GM21576 (cell line): ENCODE results near the gene ACP2.
"Not testable (repeated sequence)": the region's sequence is repeated elsewhere in the genome, so short reads cannot be mapped to it uniquely, and the experiment has no call there.

ENCODE experiments used
- ATAC-seq: cut with Tn5 transposase; IDR thresholded peaks from one replicate; pipeline ENCODE4 v1.9.1; 2021; ENCODE audit warnings: mild to moderate bottlenecking, moderate library complexity; ENCODE audit not compliant: unreplicated experiment

Gene ACP2

DNA sequence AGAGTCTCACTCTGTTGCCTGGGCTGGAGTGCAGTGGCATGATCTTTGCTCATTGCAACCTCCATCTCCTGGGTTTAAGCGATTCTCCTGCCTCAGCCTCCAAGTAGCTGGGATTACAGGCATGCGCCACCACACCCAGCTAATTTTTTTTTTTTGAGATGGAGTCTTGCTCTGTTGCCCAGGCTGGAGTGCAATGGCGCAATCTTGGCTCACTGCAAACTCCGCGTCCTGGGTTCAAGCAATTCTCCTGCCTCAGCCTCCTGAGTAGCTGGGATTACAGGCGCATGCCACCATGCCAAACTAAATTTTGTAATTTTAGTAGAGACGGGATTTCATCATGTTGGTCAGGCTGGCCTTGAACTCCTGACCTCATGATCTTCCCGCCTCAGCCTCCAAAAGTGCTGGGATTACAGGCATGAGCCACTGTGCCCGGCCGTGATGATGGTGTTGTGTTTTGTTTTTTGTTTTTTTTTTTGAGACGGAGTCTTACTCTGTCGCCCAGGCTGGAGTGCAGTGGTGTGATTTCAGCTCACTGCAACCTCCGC is 40.5 kb downstream of the ACP2 start:
- ATAC-seq, result not testable (repeated sequence)

DNA sequence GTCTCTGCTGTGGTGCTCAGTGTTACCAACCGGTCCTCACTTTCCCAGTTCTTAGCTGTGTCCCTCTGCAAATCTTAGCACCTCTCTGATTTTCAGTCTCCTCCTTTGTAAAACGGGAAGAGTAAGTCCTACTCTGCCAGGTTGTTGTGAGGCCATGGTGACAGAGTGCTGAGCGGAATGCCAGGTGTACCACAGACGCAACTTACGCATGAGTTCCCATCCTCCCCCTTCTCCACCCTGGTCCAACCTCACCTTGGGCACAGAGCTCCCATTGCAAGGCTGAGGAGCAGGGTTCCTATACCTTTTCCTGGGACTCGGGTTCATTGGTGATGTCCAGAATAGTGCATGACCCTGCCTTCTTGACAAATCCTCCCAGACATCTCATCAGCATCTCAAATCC is 41.2 kb downstream of the ACP2 start:
- ATAC-seq, result no peak

DNA sequence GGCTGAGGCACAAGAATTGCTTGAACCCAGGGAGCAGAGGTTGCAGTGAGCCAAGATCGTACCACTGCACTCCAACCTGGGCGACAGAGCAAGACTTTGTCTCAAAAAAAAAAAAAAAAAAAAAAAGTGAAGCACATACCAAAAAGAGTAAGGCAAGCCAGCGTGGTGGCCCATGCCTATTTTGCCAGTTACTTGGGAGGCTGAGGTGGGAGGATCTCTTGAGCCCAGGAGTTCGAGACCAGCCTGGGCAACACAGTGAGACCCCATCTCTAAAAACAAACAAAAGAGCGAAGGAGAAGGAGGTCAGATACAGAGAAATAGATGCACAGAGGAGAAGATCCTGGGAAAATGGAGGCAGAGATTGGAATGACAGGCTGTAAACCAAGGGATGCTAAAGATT is 42.0 kb downstream of the ACP2 start:
- ATAC-seq, result not testable (repeated sequence)

DNA sequence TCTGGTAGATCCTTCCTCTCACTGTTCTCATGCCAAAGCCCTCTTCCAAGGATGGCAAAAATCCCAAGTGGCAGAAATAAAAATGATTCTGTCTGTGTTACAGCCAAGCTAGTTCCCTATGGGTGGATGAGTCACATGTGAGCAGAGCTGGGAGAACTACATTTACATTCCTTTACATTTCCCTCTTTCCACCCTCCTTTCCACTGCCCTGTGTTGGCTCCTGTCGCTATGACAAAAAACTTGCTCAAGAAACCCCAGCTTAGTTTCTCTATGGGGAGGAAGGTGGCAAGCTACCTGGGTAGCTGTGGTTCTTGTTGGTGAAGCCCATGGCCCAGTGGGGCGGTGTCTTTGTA is 44.0 kb downstream of the ACP2 start:
- ATAC-seq, result no peak

DNA sequence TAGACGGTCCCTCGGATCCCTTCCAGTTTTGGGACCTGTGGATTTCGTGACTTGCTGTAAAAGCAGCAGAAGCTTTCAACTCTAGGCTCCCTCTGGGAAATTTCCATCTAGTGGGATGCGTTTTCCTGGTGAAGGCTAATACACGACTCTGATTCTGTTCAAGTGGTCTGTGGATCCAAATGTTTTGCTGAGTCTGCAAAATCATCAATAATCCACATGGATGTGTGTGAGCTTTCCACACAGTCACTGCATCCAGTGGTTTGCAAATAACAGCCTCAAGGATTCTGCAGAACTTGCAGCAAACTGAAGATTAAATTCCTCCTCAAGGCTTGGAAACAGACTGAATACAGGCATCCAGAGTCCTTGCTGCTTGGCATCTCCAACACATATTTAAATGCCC is 46.0 kb downstream of the ACP2 start:
- ATAC-seq, result no peak

DNA sequence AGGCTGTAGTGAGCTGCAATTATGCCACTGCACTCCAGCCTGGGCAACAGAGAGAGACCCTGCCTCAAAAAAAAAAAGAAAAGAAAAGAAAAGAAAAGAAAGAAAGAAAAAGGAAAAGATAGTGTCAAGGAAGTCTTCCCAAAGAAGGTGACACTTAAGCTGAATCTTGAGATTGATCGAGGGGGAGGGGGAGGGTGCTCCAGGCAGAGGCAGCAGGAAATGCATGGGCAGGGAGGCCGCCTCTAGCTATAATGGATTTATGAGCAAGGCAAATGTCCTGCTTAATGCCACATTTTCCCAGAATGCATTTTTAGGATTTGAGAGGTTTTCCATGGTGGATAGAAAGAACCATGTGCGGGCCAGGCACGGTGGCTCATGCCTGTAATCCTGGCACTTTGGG is 47.6 kb downstream of the ACP2 start:
- no peak for ATAC-seq

DNA sequence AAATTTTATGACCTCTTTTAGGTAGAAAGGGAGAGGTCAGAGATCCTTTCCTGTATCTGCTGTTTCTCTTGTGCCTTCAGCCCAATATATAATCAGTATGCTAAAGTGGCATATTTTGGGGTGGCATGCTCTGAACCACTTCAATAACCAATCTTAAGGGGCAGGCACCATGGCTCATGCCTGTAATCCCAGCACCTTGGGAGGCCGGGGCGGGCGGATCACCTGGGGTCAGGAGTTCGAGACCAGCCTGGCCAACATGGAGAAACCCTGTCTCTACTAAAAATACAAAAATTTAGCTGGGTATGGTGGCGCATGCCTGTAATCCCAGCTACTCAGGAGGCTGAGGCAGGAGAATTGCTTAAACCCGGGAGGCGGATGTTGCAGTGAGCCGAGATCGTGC is 50.5 kb downstream of the ACP2 start:
- not testable (repeated sequence) for ATAC-seq

DNA sequence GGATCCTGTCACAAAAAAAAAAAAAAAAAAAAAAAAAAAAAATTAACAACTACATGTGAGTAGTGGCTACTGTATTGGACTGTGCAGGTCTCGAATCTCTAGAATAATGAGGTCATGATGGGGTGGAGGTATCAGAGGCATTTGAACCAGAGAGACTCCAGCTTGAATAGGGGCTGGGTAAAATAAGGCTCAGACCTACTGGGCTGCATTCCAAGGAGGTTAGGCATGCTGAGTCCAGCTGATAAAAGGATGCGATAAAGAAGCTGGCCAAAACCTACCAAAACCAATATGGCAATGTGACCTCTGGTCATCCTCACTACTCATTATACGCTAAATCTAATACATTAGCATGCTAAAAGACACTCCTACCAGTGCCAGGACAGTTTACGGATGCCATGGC is 56.5 kb downstream of the ACP2 start:
- no peak for ATAC-seq

DNA sequence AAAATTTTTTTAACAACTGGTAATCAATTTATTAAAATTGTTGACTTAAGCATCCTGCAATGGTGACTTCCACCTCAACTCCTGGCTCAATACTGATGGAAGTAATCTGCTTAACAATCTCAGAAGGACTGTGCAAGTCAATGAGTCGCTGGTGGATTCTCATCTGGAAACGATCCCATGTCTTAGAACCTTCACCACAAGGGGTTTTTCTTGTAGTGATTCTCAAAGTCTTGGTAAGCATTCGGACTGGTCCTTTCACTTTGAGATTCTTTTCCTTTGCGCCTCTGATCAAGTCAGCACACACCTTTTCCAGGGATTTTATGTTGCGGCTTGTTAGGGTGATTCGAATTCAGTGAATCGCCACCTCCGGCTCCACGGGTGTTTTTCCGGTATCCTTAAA is 57.5 kb downstream of the ACP2 start:
- ATAC-seq, result not testable (repeated sequence)
